Astrocyte of the spinal cord (primary cell): ENCODE results near the gene PTGR3.

Source experiments
- DNase-seq: peaks from one replicate; pipeline ENCODE4 v3.0.0; 2011; ENCODE audit warnings: low read depth, low spot score
- H3K4me3 ChIP-seq: 2 replicates; pipeline ENCODE4 v1.5.1; 2011; ENCODE audit warnings: low read depth, mild to moderate bottlenecking, low read length, moderate library complexity
- CTCF ChIP-seq: IDR thresholded peaks from 2 replicates; pipeline ENCODE4 v1.5.1; 2012; ENCODE audit warnings: low read depth, mild to moderate bottlenecking, low read length, inconsistent platforms
- in situ Hi-C: cut with HindIII; loops from 2 replicates; pipeline ENCODE4 v1.10.0; 2017; ENCODE audit warnings: low sequenced_read_pairs

PTGR3 gene

DNA sequence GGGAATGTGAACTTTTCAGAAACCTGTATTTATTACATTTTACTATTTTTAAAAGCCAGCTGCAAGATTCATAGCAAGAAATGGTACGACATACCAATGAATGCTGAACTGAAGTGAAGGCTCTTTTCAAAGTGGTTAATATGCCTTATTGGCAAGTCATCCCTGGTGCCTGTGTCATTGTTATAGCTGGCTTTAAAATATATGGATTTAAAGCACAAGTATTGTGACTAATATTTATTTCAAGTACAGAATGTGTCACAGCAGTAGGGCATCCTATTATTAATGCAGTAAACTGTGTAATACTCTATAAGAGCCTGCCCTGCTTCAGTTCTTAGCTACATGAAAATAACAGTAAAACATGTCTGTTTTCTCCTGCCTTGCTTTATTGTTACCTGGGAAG is 12.5 kb upstream of the PTGR3 start:
- peak; percentile 55 for DNase-seq
- in situ Hi-C loops, result no loop called here
- TF ChIP-seq CTCF, result no peak
- H3K4me3 ChIP-seq, result no peak overlapping the region

DNA sequence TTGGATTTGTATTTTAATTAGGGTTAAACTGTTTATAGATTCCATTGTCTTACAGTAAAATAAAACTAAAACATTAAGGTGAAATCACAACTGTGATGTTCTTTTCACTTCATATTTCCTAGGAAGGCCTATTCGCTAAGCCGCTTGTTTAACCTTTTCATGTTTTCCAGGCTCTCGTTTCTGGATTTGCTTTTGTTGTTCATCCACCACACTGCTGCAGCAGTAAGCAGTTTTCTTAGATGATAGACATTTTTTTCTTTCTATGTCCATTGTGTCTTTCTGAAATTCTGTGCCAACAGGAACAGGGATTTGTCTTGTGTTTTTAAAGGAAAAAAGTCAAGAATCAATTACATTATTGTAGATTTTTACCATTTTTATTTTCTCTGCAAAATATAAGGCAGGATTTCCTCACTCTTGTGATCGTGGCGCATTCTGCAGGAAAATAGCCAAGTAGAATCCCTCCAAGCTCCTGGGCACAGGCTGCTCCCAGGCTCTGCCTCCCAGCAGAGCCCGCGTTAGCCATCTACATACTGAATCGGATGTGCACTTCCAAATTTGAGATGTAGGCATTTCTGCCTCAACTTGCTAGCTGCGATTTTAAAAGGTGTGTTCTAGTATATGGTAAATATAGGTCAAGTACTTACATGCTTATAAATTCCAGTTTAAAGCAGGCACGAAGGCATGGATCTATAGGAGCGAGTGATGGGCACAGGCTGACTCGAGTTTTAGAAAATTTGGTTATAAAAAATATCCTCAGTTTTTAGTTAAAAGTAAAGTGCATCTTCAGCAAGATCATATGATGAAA is 11.8 kb upstream of the PTGR3 start:
- H3K4me3 ChIP-seq, result no peak overlapping the region
- in situ Hi-C loops, result no loop called here
- TF ChIP-seq CTCF, result no peak
- peak; percentile 60 for DNase-seq

GRCh38 chr18:75219745-75220375 is 10.9 kb upstream of the PTGR3 start:
- in situ Hi-C loops, result no loop called here
- peak; percentile 46 for DNase-seq
- H3K4me3 ChIP-seq, result no peak overlapping the region
- no peak for TF ChIP-seq CTCF

DNA sequence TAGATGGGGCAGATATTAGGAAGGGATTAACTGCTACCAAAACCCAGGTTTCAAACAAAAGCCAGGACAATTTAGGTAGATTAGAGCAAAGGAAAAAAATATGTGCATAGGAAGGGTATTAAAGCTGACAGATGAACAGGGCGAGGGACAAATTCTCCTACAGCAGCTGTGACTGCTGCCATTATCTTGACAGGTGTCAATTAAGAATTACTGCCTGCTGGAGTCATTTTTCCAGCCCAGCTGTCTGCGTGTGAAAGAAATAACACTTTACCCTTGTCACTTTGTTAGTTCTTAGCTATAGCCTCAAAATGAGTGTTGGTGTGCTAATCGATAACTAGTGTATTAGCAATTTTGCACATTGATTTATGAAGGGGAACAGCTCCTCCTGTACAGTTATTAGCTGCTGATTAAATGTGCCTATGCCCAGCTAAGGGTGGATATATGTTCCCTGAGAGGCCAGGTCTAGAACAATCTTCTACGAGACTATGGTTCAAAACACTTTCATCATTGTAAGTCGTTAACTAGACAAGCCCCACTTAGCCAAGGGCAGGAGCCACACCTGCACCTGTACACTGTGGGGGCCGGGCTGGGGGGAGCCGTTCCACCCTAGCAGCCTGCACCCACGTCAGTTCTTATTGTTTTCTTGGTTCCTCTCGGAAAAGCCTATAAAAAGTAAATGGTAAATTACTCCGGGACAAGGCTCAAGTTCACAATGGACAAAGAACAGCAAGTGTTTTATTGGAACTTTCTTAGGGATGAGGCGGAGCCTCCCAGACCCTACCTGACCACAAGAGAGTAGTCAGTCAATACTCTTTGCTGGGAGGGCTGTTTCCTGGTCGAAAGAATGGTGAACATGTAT is 9.4 kb upstream of the PTGR3 start:
- DNase-seq, result no peak
- no peak overlapping the region for H3K4me3 ChIP-seq
- in situ Hi-C loops, result no loop called here
- TF ChIP-seq CTCF, result no peak

DNA sequence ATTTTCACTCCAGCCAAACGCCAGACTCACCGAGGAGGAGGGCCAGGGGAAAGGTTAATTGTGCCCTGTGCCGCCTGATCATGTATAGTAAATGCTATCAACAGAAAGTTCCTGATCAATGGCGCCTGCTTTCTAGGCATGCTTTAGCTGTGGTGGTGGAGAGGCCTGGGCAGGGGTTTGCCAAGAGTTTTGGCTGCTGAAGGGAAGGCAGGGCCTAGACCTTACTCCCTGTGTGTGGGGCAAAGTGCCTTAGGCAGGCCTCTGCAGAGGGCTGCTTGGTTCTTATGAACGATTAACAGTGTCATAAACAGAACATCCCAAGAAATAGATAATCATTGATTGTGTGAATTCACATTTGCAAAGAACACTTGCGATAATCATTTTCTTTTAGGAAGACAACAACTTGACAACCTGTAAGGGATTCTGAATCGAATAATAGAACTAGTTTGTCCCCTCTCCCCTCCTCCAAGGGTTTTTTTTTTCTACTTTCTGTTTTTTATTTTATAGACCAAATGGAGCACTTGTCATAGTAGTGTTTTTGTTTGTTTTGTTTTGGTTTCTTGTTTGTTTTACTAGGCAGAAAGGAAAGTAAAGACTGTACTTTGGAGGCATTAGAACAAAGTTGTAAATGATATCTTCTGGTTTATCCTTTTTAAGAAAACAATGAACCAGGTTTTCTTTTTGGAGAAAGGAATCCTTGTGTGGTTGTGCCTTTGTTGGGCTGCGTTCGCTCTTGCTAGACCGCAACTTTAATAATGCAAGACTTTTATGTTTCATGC is 8.2 kb upstream of the PTGR3 start:
- H3K4me3 ChIP-seq, result no peak overlapping the region
- in situ Hi-C loops, result no loop called here
- no peak for TF ChIP-seq CTCF
- DNase-seq, result peak; percentile 4
